GM19467 (cell line): ENCODE results near the gene DPPA3.
"Not testable (repeated sequence)": the region's sequence is repeated elsewhere in the genome, so short reads cannot be mapped to it uniquely, and the experiment has no call there.

Experiments used
- ATAC-seq: cut with Tn5 transposase; IDR thresholded peaks from one replicate; pipeline ENCODE4 v1.9.1; 2021; ENCODE audit warnings: mild to moderate bottlenecking, moderate library complexity; ENCODE audit not compliant: unreplicated experiment

The DPPA3 gene

GRCh38 chr12:7729746-7730145, 18.5 kb downstream of the DPPA3 start:
- ATAC-seq, result no peak

DNA sequence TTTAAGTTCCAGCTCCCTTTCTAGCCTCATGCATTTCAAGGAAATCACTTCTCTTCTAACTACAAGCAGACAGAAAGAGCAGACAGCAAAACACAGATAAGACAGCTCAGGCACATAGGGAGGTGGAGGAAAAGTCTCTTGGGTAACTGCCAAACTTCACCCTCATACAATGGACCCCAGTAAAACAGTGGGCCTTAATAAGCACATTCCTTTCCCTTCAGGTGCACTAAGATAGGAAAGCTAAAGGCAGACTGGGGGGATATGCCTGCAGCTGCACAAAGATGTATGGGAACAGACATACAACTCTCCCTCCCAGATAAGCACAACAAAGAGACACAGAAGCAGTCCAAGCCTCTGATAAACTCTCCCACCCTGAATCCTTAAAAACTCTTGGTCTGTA, 19.8 kb downstream of the DPPA3 start:
- ATAC-seq, result not testable (repeated sequence)

- ATAC-seq, result no peak
Measured at GRCh38 chr12:7731486-7731885, 20.3 kb downstream of the DPPA3 start.

- no peak for ATAC-seq
Measured at GRCh38 chr12:7732993-7733392, 21.8 kb downstream of the DPPA3 start.

- ATAC-seq, result no peak
Measured at GRCh38 chr12:7747246-7747645, 36.0 kb downstream of the DPPA3 start, which contains the start of gene CLEC4C. CLEC4C (minus strand) TSS chr12:7747375; CDS start chr12:7747348, 27 bp downstream.

DNA sequence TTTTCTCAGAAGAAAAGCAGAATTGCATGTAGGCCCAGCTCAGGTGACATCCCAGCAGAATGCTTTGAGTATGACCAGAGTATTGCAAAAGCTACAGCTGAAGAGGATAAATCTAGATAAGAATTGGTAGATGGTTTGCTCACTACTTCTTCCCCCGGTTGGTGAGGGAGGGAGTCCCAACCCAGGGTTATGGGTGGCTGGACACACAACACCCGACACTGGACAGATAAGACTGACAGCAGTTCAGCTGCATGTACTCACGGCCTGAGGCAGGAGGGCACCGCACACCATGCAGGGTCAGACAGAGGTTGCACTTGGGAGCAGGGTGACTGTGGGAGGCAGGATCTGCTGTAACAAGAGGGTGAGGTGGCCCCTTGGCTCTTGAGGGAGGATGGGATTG, 37.6 kb downstream of the DPPA3 start:
- ATAC-seq, result no peak

GRCh38 chr12:7749442-7749841, 38.2 kb downstream of the DPPA3 start:
- ATAC-seq, result no peak

DNA sequence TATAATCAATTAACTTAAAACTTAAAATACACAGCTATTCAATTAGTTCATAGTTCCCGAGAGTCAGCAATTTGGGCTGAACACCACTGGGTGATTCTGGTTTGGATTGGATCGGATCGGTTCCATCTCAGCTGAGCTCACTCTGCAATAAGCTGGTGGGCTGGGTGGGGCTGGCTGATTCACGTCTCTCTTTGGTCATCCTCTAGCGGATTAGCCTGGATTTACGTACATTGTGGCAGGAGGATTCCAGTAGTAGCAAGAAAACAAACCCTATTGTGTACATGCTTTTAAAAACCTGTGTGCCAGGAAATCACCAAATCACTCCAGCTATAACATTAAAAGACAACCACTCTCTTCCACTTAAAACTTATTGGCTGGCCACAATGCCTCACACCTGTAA, 39.1 kb downstream of the DPPA3 start:
- ATAC-seq, result no peak

DNA sequence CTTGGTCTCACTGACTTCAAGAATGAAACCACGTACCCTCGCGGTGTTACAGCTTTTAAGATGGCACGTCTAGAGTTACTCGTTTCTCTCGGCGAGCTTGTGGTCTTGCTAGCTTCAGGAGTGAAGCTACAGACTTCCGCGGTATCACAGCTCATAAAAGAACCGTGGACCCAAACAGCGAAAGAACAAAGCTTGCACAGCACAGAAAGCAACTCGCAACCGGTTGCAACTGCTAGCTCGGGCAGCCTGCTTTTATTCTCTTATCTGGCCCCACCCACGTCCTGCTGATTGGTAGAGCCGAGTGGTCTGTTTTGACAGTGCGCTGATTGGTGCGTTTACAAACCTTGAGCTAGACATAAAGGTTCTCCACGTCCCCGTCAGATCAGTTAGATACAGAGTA, 40.2 kb downstream of the DPPA3 start:
- no peak for ATAC-seq

- ATAC-seq, result not testable (repeated sequence)
Measured at GRCh38 chr12:7751941-7752922, 41.0 kb downstream of the DPPA3 start.

DNA sequence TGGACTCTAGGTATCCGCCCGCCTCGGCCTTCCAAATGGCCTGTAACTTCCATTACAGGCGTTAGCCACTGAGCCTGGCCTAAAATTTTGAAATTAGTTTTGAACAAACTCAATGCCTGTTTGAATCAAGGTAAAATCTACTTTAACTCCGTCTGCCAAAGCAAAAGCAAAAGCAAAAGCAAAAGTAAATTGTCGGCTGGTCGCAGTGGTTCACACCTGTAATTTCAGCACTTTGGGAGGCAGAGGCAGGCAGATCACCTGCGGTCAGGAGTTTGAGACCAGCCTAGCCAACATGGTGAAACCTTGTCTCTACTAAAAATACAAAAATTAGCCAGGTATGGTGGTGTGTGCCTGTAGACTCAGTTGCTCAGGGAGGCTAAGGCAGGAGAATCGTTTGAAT, 44.4 kb downstream of the DPPA3 start:
- not testable (repeated sequence) for ATAC-seq

- ATAC-seq, result no peak
Measured at GRCh38 chr12:7756993-7757392, 45.8 kb downstream of the DPPA3 start.

GRCh38 chr12:7758766-7759140, 47.5 kb downstream of the DPPA3 start:
- ATAC-seq, result no peak
